ENCODE results near the gene FHOD3. TPM values are rescaled to one million over a fixed set of nuclear protein-coding genes. Genes with fewer than 3 reads are reported as not detected.
"Not testable (repeated sequence)": the region's sequence is repeated elsewhere in the genome, so short reads cannot be mapped to it uniquely, and the experiment has no call there.

The FHOD3 gene
- total RNA-seq, 2 experiments from 2014 or later, result not detected

DNA sequence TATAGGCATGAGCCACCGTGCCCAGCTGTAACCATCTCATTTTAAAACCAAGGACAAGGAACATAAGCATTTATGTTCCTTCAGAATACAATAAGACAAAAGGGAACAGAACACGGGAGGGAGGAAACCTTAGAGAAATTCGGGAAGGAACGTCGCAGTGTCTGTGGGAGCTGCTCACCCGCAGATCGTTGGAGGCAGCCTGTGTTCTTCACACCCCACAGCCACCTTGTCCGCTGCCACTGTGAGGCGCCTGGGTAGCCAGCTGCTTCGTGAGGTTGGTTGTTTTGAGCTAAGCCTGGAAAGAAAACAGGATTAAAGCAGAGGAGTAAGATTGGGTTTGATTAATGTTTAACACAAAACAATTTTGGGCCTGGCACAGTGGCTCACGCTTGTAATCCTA, 250.0 kb downstream of the FHOD3 start:
- intact Hi-C loops (cut with micrococcal nuclease), result no loop called here
- CTCF ChIA-PET, result no interaction called here
- Mint-ChIP-seq H3K9me3 (peaks cover 5% of the 10 kb centered on the region), H3K27me3 (no peaks in the 10 kb centered on the region), H3K27ac (no peak overlapping the region), H3K4me3 (no peak overlapping the region), H3K36me3 (ENCODE audit: low read depth) (no peaks in the 10 kb centered on the region), H3K4me1 (ENCODE audit: low read depth) (no peaks in the 10 kb centered on the region)
- TF ChIP-seq, protein P1, sequence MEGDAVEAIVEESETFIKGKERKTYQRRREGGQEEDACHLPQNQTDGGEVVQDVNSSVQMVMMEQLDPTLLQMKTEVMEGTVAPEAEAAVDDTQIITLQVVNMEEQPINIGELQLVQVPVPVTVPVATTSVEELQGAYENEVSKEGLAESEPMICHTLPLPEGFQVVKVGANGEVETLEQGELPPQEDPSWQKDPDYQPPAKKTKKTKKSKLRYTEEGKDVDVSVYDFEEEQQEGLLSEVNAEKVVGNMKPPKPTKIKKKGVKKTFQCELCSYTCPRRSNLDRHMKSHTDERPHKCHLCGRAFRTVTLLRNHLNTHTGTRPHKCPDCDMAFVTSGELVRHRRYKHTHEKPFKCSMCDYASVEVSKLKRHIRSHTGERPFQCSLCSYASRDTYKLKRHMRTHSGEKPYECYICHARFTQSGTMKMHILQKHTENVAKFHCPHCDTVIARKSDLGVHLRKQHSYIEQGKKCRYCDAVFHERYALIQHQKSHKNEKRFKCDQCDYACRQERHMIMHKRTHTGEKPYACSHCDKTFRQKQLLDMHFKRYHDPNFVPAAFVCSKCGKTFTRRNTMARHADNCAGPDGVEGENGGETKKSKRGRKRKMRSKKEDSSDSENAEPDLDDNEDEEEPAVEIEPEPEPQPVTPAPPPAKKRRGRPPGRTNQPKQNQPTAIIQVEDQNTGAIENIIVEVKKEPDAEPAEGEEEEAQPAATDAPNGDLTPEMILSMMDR (IDR thresholded peaks at IDR 0.05), result no peak
- DNase-seq (no peak), ATAC-seq (no peak)
- POLR2A ChIA-PET, result no interaction called here

DNA sequence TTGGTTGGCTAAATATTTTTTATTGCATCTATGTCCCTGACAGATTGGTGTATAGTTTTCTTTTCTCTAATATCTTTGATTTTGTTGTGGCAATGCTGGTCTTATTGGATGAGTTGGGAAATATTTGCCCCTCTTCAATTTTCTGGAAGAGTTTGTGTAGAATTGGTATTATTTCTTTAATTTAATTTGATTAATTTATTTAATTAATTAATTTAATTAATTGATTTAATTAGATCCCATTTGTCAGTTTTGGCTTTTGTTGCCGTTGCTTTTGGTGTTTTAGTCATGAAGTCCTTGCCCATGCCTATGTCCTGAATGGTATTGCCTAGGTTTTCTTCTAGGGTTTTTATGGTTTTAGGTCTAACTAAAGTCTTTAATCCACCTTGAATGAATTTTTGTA, 253.8 kb downstream of the FHOD3 start:
- POLR2A ChIA-PET; H3K27me3 Mint-ChIP-seq; H3K36me3 Mint-ChIP-seq (ENCODE audit: low read depth); H3K4me1 Mint-ChIP-seq (ENCODE audit: low read depth); DNase-seq; CTCF ChIA-PET; H3K4me3 Mint-ChIP-seq; ATAC-seq; H3K9me3 Mint-ChIP-seq; H3K27ac Mint-ChIP-seq; intact Hi-C loops (cut with micrococcal nuclease): not testable (repeated sequence)

DNA sequence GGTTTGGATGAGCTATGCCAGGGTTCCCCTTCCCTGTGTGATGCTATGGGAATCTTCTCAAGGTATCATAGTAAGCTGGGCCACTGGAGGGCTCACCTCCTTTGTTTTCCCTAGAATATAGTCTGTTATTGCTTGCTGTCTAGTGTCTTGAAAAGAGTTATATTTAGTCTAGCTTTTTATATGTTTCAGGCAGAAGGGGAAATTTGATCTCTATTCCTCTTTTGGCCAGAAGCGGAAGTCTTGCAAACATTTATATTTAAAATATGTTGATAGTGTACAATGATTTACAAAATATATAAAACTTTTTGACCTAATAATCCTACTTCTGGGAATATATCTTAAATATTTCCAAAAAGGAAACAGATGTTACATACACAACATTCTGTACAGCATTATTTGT, 260.7 kb downstream of the FHOD3 start:
- Mint-ChIP-seq H3K9me3 (no peaks in the 10 kb centered on the region), H3K27me3 (peaks cover 3% of the 10 kb centered on the region), H3K36me3 (ENCODE audit: low read depth) (no peaks in the 10 kb centered on the region), H3K4me1 (ENCODE audit: low read depth) (no peaks in the 10 kb centered on the region), H3K27ac (no peak overlapping the region), H3K4me3 (no peak overlapping the region)
- ChIA-PET POLR2A (no interaction called here), CTCF (no interaction called here)
- intact Hi-C loops (cut with micrococcal nuclease), result no loop called here
- DNase-seq (no peak), ATAC-seq (no peak)
- TF ChIP-seq, protein P1 (IDR thresholded peaks at IDR 0.05), result no peak

DNA sequence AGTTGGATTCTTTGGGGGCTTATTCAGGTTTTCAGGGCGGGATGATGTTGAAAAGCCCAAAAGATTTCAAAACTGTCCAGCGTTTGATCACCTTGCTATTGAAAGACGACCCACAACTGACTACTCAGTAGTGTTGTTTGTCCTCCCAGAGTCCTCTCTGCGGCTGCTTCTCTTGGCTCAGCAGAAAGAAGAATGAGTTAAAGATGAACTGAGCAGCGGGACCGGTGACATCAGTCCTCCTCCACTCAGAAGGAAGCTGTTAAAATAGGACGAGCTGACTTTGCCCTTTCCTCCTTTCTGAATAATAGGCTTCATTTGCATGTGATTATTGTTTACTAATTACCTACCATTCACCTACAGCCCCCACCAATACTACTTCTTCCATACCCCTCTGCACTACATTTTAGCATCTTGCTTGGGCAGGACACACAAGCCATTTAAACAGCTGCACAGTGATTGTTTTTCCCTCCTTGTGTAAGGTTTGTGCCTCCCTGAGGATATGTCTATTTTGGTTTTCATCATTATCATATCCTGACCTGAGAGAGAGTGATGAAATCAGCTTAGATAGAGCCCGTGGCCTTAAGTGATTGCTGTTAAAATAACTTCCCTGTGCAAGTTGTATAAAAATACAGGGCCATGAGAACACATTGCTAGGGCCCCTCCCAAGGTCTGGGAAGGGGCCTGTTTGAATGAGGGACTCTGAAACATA, 261.8 kb downstream of the FHOD3 start:
- no peaks in the 10 kb centered on the region for H3K9me3 Mint-ChIP-seq
- no peak overlapping the region for H3K4me3 Mint-ChIP-seq
- intact Hi-C loops (cut with micrococcal nuclease), result no loop called here
- H3K27ac Mint-ChIP-seq, result no peak overlapping the region
- TF ChIP-seq, protein P1 (IDR thresholded peaks at IDR 0.05), result no peak
- ATAC-seq, result no peak
- POLR2A ChIA-PET, result no interaction called here
- no peaks in the 10 kb centered on the region for H3K4me1 Mint-ChIP-seq (ENCODE audit: low read depth)
- peaks cover 4% of the 10 kb centered on the region for H3K27me3 Mint-ChIP-seq
- H3K36me3 Mint-ChIP-seq (ENCODE audit: low read depth), result no peaks in the 10 kb centered on the region
- CTCF ChIA-PET, result no interaction called here
- DNase-seq, result no peak

DNA sequence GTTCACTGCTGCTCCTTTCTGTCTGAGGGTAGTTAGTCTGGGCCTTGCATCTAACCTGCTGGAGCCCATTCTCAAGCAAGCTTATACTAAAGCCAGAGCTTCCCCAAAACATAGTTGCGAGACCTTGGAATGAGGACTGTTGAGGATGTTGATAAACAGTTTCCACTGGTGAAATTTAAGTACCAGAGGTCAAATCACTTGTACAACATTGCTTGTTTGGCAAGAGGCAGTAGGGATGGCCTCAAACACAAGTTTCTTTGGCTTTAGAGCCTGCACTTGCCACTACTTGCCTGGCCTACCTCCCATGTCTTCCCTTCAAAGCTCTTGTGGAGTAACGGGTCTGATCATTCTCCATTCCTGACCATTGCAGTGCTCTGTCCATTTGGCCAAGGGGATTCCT, 262.7 kb downstream of the FHOD3 start:
- ChIA-PET CTCF (no interaction called here), POLR2A (no interaction called here)
- TF ChIP-seq, protein P1 (IDR thresholded peaks at IDR 0.05), result no peak
- Mint-ChIP-seq H3K4me3 (no peak overlapping the region), H3K9me3 (no peaks in the 10 kb centered on the region), H3K27me3 (peaks cover 7% of the 10 kb centered on the region), H3K27ac (no peak overlapping the region), H3K4me1 (ENCODE audit: low read depth) (no peaks in the 10 kb centered on the region), H3K36me3 (ENCODE audit: low read depth) (no peaks in the 10 kb centered on the region)
- no peak for DNase-seq
- intact Hi-C loops (cut with micrococcal nuclease), result no loop called here
- ATAC-seq, result no peak
